C4-2B (cell line): ENCODE results near the gene CIAO3.
A peak's percentile ranks its signal among the peaks of the same experiment; 100 is the strongest.

ENCODE experiments used
- CTCF ChIP-seq: fragments of 450-650 bp; conservative IDR thresholded peaks from 2 replicates; pipeline ENCODE4 v1.5.1; 2017; ENCODE audit warnings: mild to moderate bottlenecking
- ZFX ChIP-seq: fragments of 450-650 bp; IDR thresholded peaks from 2 replicates; pipeline ENCODE4 v1.6.1; 2017

GRCh38 chr16:719815-720446 lies 20.9 kb downstream of the CIAO3 start:
- peak; percentile 32 for TF ChIP-seq CTCF
- no peak for TF ChIP-seq ZFX
